Measurements from ENCODE around the gene OR4E1. TPM values are rescaled to one million over a fixed set of nuclear protein-coding genes. Genes with fewer than 3 reads are reported as not detected.
"Not testable (repeated sequence)": the region's sequence is repeated elsewhere in the genome, so short reads cannot be mapped to it uniquely, and the experiment has no call there.

OR4E1 gene
- total RNA-seq, 2 experiments from 2014 or later: not detected

DNA sequence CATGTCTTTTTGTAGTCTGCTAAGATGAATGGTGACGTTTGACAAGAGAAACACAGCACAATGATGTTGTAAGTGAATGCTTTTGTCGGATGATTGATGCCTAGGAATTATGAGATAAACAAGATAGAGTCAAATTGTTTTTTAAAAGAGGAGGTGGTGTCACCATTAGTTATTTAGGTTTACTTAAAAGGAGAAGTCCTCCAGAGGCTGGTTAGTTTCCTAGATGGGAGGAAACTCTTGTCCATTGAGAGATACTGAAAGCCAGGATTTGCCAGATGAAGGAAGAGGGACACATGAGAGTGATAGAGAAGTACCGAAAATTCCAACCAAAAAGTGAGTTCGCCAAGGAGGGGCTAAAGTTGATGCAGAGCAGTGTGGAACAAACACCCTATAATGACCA lies 38.8 kb downstream of the OR4E1 start, which contains the start of gene OR10G2:
Gene OR10G2, minus strand, starts transcription at position 101 of the 400 bp plus-strand sequence. Its CDS starts 98 bp downstream, at position 3.
- H3K4me3 Mint-ChIP-seq: no peak within 1 kb of the TSS
- DNase-seq (no peak), ATAC-seq (no peak)
- peaks cover 7% of the 10 kb centered on the region for H3K4me1 Mint-ChIP-seq
- no peak within 1 kb of the TSS for H3K27ac Mint-ChIP-seq
- peaks cover 2% of the 10 kb centered on the region for H3K9me3 Mint-ChIP-seq (ENCODE audit: low read depth)
- H3K27me3 Mint-ChIP-seq: peaks cover 13% of the 10 kb centered on the region
- no peaks in the 10 kb centered on the region for H3K36me3 Mint-ChIP-seq
- CTCF ChIA-PET: no interaction called here

- H3K4me3 Mint-ChIP-seq: no peak overlapping the region
- CTCF ChIA-PET: no interaction called here
- ATAC-seq: no peak
- H3K27me3 Mint-ChIP-seq: peaks cover 16% of the 10 kb centered on the region
- no peak for DNase-seq
- no peak overlapping the region for H3K27ac Mint-ChIP-seq
- no peaks in the 10 kb centered on the region for H3K4me1 Mint-ChIP-seq
- H3K9me3 Mint-ChIP-seq (ENCODE audit: low read depth): peaks cover 2% of the 10 kb centered on the region
- H3K36me3 Mint-ChIP-seq: peaks cover 2% of the 10 kb centered on the region
Observed at GRCh38 chr14:21631084-21631483, 42.5 kb downstream of the OR4E1 start.

- H3K36me3 Mint-ChIP-seq; H3K27ac Mint-ChIP-seq; H3K9me3 Mint-ChIP-seq (ENCODE audit: low read depth); CTCF ChIA-PET; ATAC-seq; H3K4me1 Mint-ChIP-seq; H3K4me3 Mint-ChIP-seq; DNase-seq: not testable (repeated sequence)
- H3K27me3 Mint-ChIP-seq: peaks cover 12% of the 10 kb centered on the region
Observed at GRCh38 chr14:21630503-21630902, 43.1 kb downstream of the OR4E1 start.

DNA sequence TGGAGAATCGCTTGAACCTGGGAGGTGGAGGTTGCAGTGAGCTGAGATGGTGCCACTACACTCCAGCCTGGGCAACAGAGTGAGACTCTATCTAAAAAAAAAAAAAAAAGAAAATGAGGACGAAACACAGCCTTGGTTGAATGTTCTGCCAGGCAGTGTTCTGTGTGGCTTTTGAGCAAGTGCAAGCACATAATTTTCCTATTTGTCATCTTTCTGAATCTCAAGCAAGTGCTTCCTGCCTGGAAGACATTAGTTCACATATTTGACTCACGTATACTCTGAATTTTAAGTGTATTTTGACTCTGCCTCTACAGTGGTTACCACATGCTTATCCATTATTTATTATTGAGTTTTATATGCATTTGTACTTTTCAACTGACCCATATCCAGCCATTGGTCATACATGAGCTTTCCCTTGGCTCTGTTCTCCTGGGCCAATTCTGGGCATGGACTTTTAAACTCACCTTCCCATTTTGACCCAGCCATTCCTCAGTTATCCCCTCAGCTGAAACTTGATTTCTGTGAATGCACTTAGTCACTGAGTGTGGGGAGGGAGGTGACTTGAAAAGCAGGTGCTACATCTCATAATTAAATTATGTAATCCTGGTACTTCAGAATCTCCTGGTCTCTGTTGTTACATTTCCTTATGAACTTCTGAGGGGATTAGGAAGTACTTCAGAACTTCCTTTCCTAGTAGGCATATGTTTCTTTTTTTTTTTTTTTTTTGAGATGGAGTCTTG lies 47.0 kb downstream of the OR4E1 start:
- CTCF ChIA-PET: no interaction called here

More for the DNA sequence above, 47.0 kb downstream of the OR4E1 start:
- DNase-seq (no peak), ATAC-seq (no peak)
- H3K9me3 Mint-ChIP-seq (ENCODE audit: low read depth): peaks cover 2% of the 10 kb centered on the region
- H3K27ac Mint-ChIP-seq: no peak overlapping the region
- no peaks in the 10 kb centered on the region for H3K4me1 Mint-ChIP-seq
- H3K36me3 Mint-ChIP-seq: peaks cover 2% of the 10 kb centered on the region
- H3K4me3 Mint-ChIP-seq: no peak overlapping the region
- peaks cover 22% of the 10 kb centered on the region for H3K27me3 Mint-ChIP-seq

Other genes starting within 250 kb of the OR4E1 start
- gene CHD8, start 217.7 kb downstream of the OR4E1 start, total RNA-seq: 100 to 1,000 TPM; 130 to 138 TPM
- gene RAB2B, start 196.9 kb downstream of the OR4E1 start, total RNA-seq: 10 to 100 TPM; 26.1 to 28.2 TPM
- 10 to 100 TPM; 72.7 to 87.1 TPM for gene TOX4, start 196.6 kb downstream of the OR4E1 start, total RNA-seq
- gene METTL3, start 162.5 kb downstream of the OR4E1 start, total RNA-seq: 10 to 100 TPM; 93.5 to 94.1 TPM
- 1 to 10 TPM; 1.3 to 1.5 TPM for gene SALL2, start 147.5 kb downstream of the OR4E1 start, total RNA-seq
- gene OR10G3, start 93.7 kb downstream of the OR4E1 start, total RNA-seq: not detected
- gene OR10G2, start 38.9 kb downstream of the OR4E1 start, total RNA-seq: not detected
- not detected for gene OR4E2, start 20.0 kb downstream of the OR4E1 start, total RNA-seq